PFSK-1 (cell line): ENCODE data around the gene EPHA1.

Source experiments
- POLR2AphosphoS5 ChIP-seq: IDR thresholded peaks from 2 replicates; pipeline ENCODE4 v1.6.1; 2012; ENCODE audit warnings: low read depth, mild to moderate bottlenecking, control low read depth, low read length, moderate library complexity
- TAF1 ChIP-seq: IDR thresholded peaks from 2 replicates; pipeline ENCODE4 v1.6.1; 2012; ENCODE audit warnings: low read length, control low read depth, borderline replicate concordance; ENCODE audit not compliant: insufficient read depth

- TF ChIP-seq POLR2AphosphoS5 (no peak), TAF1 (no peak)
These were observed 25.1 kb downstream of the EPHA1 start for GRCh38 chr7:143383642-143383957.
